Bronchial epithelial cell (primary cell): ENCODE data around the gene ERMN. TPM values are rescaled to one million over a fixed set of nuclear protein-coding genes. Genes with fewer than 3 reads are reported as not detected.
"Not testable (repeated sequence)": the region's sequence is repeated elsewhere in the genome, so short reads cannot be mapped to it uniquely, and the experiment has no call there.

Experiments
- DNase-seq: peaks from one replicate; pipeline ENCODE4 v3.0.0-alpha.2; 2010; ENCODE audit warnings: low read depth
- FAIRE-seq: peaks from 2 replicates; lab custom pipeline; 2011; peaks lifted over from hg19 to GRCh38; lab: Jason Lieb, UNC
- H3K27me3 ChIP-seq: 2 replicates; pipeline ENCODE4 v1.5.1; 2011; ENCODE audit warnings: low read length; ENCODE audit not compliant: control insufficient read depth, insufficient read depth
- H3K36me3 ChIP-seq: 2 replicates; pipeline ENCODE4 v1.5.1; 2011; ENCODE audit warnings: low read length; ENCODE audit not compliant: control insufficient read depth, insufficient read depth
- H3K4me3 ChIP-seq: 2 replicates; pipeline ENCODE4 v1.5.1; 2011; ENCODE audit warnings: mild to moderate bottlenecking, low read depth, low read length, control low read depth
- total RNA-seq: library from RNA; depleted of rRNA; stranded (reverse); fragments of >200 nt; gene quantifications from 2 replicates; pipeline ENCODE4 v1.2.1, GENCODE V29; 2014
- TF ChIP-seq, protein P1 (sequence below): IDR thresholded peaks from 2 replicates; pipeline ENCODE4 v1.5.1; 2011; ENCODE audit warnings: mild to moderate bottlenecking, moderate library complexity, low read length, control low read depth, inconsistent platforms; ENCODE audit not compliant: insufficient read depth, severe bottlenecking

The ERMN gene
- total RNA-seq, 1 donor from 2014 or later = not detected

DNA sequence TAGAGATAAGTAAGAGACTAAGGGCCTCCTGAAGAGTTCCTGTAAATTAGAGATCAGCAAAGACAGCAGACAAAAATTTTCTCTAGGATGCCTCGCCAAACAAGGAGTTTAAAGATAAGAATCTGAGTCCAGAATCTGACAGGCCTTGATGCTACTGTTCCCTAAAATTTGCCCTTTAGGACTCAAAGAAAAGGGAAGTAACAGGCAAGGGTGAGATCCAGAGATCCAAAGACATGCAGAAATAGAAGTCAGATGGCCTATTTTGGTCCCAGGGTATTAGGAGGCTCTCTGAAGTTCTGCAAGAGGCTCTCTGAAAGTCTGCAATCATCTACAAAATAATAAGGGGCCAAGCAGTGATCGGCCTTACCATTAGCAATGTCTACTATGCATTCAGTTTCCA, 35.1 kb downstream of the ERMN start:
- Histone ChIP-seq H3K27me3 (no peaks in the 10 kb centered on the region), H3K36me3 (no peaks in the 10 kb centered on the region), H3K4me3 (no peak overlapping the region)
- FAIRE-seq = peak; percentile 18
- TF ChIP-seq, protein P1, sequence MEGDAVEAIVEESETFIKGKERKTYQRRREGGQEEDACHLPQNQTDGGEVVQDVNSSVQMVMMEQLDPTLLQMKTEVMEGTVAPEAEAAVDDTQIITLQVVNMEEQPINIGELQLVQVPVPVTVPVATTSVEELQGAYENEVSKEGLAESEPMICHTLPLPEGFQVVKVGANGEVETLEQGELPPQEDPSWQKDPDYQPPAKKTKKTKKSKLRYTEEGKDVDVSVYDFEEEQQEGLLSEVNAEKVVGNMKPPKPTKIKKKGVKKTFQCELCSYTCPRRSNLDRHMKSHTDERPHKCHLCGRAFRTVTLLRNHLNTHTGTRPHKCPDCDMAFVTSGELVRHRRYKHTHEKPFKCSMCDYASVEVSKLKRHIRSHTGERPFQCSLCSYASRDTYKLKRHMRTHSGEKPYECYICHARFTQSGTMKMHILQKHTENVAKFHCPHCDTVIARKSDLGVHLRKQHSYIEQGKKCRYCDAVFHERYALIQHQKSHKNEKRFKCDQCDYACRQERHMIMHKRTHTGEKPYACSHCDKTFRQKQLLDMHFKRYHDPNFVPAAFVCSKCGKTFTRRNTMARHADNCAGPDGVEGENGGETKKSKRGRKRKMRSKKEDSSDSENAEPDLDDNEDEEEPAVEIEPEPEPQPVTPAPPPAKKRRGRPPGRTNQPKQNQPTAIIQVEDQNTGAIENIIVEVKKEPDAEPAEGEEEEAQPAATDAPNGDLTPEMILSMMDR = no peak
- DNase-seq = no peak

DNA sequence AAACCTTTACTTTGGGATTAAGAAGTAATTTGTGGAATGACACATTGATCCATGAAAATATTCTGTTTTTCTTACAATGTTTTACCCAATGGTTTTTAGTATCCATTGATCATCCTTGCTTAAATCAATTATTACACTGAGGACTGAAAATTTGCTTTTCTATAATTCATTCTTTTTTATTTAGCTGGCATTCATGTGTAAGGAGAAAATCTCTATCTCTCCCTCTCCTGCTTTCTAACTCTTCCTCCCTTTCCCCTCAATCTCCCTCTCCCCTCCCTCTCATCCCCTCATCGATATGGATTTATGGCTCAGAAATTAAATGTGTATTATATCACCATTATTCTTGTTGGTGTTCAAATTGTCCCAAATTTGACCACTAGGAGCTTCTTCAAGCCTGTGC, 38.5 kb downstream of the ERMN start:
- H3K36me3 ChIP-seq = no peaks in the 10 kb centered on the region
- H3K27me3 ChIP-seq = no peaks in the 10 kb centered on the region
- H3K4me3 ChIP-seq = no peak overlapping the region
- DNase-seq (no peak), FAIRE-seq (no peak)
- TF ChIP-seq, protein P1 = no peak

DNA sequence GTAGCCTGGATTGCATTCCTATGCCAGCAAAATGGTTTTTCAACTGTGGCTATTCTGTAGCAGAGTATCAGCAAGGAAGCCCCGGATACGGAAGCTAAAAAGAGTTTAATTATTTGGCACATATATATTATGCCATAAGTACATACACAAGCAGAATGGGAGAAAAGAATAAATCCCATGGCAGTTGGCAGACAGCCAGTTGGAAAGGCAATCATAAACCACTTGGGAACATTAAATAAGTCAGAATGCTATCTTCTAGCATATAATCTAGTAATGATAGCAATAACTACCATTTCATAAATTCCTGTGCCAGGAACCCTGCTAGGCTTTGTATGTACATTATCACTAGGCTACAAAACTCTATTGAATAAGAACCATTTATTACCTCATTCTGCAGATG, 42.2 kb downstream of the ERMN start:
- no peaks in the 10 kb centered on the region for H3K36me3 ChIP-seq

DNA sequence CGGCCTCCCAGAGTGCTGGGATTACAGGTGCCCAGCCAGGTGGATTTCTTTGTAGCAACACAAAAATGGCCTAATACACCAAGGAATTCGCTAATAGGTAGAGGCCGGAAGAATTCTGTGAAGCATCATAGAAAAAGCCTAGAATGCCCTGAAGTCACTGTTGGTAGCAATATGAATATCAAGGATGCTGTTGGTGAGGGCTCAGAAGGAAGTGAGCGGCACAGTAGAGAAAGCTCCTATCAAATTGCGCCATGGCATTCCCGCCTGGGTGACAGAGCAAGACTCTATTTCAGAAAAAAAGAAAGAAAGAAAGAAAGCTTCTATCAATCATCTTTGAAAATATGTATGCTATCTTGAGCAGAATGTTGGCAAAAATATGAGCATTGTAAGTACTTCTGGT, 44.3 kb downstream of the ERMN start:
- TF ChIP-seq, protein P1 = no peak
- H3K36me3 ChIP-seq = no peaks in the 10 kb centered on the region
- DNase-seq = no peak
- no peak for FAIRE-seq
- H3K27me3 ChIP-seq = no peaks in the 10 kb centered on the region
- no peak overlapping the region for H3K4me3 ChIP-seq

More for the DNA sequence above, 42.2 kb downstream of the ERMN start:
- FAIRE-seq (no peak), DNase-seq (no peak)
- TF ChIP-seq, protein P1 = no peak
- Histone ChIP-seq H3K4me3 (no peak overlapping the region), H3K27me3 (no peaks in the 10 kb centered on the region)

DNA sequence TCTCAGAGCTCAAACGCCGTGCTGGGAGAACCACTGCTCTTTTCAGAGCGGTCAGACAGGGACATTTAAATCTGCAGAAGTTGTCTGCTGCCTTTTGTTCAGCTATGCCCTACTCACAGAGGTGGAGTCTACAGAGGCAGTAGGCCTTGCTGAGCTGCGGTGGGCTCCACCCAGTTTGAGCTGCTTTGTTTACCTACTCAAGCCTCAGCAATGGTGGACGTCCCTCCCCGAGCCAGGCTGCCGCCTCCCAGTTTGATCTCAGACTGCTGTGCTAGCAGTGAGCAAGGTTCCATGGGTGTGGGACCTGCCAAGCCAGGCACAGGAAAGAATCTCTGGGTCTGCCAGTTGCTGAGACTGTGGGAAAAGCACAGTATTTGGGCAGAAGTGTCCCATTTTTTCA, 46.3 kb downstream of the ERMN start:
- not testable (repeated sequence) for H3K4me3 ChIP-seq, FAIRE-seq, DNase-seq

DNA sequence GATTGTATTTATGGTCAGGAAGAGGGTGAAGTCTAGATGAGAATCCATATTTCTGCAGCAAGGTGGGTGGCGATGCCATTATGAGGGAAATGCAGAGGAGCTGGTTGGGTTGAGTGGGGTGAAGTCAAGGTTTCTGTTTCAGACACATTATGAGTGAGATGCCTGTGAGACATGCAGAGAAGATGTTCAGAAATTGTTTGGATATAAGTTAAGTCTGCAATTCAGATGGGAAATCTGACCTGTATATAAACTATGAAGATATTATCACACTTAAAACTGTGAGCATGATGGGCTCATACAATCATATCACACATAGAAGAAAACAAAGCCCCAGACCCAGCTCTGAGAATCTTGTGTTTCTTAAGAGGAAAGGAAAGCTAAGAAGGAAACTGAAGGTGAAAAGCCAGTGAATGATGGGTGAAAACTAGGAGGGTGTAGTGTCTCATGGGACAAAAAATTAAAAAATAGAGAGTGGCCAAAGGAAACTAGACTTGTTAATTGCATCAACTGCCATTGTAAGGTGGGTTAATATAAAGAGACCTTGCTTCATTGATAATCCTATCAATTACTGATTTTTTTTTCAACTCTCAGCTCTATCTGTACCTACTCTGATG, 53.9 kb downstream of the ERMN start:
- Histone ChIP-seq H3K4me3 (no peak overlapping the region), H3K27me3 (no peaks in the 10 kb centered on the region), H3K36me3 (no peaks in the 10 kb centered on the region)
- TF ChIP-seq, protein P1 = no peak
- DNase-seq = no peak
- FAIRE-seq = no peak

More for the DNA sequence above, 46.3 kb downstream of the ERMN start:
- H3K36me3 ChIP-seq, H3K27me3 ChIP-seq: not testable (repeated sequence)
